ENCODE measurements around the gene ATP13A1. TPM values are rescaled to one million over a fixed set of nuclear protein-coding genes. Genes with fewer than 3 reads are reported as not detected.
A peak's percentile ranks its signal among the peaks of the same experiment; 100 is the strongest.

ATP13A1 gene
- total RNA-seq, 1 experiment from 2014 or later, result 41.1 TPM

GRCh38 chr19:19619849-19620210 is 43.6 kb downstream of the ATP13A1 start:
- Histone ChIP-seq H3K4me3 (no peak overlapping the region), H3K4me1 (replicated peaks; ENCODE audit: insufficient read depth) (peaks cover 34% of the 10 kb centered on the region), H3K9me2 (ENCODE audit: insufficient read depth) (no peaks in the 10 kb centered on the region), H3K27me3 (ENCODE audit: insufficient read depth, low read depth) (no peaks in the 10 kb centered on the region), H2AFZ (no peak overlapping the region), H3K27ac (no peak overlapping the region), H3K36me3 (ENCODE audit: low read depth) (no peaks in the 10 kb centered on the region), H3K9me3 (ENCODE audit: insufficient read depth, low read depth) (no peaks in the 10 kb centered on the region), H3F3A (ENCODE audit: insufficient read depth, low read depth) (peaks cover 34% of the 10 kb centered on the region), H3K79me2 (ENCODE audit: low read depth) (peaks cover 10% of the 10 kb centered on the region; the same call in 1 of the 2 replicates), H3K4me2 (no peak overlapping the region), H4K20me1 (ENCODE audit: insufficient read depth) (no peaks in the 10 kb centered on the region)
- TF ChIP-seq EZH2 (IDR thresholded peaks at IDR 0.05; ENCODE audit: low read depth) (no peak), CTCF (conservative IDR thresholded peaks at IDR 0.05) (no peak)
- intact Hi-C loops (cut with micrococcal nuclease; ENCODE audit: unreplicated experiment), result no loop called here
- BruUV-seq (replicated peaks), result no TSS peak
- ChIA-PET POLR2A (ENCODE audit: unreplicated experiment) (no interaction called here), CTCF (interaction anchor here (0.6 to 0.9 kb wide), 2 partner anchors 65 to 618 kb away, joined by 5 to 7 read pairs; no protein-coding TSS in a partner anchor)
- no peak for DNase-seq

GRCh38 chr19:19619181-19619848 is 44.2 kb downstream of the ATP13A1 start:
- ChIA-PET POLR2A (ENCODE audit: unreplicated experiment) (no interaction called here), CTCF (interaction anchor here (0.6 kb wide), 1 partner anchor 618 kb away, joined by 7 read pairs; no protein-coding TSS in a partner anchor)
- Histone ChIP-seq H3K4me2 (peak overlapping the region; percentile 85), H3K4me1 (replicated peaks; ENCODE audit: insufficient read depth) (peaks cover 39% of the 10 kb centered on the region), H3K9me3 (ENCODE audit: insufficient read depth, low read depth) (no peaks in the 10 kb centered on the region), H3K79me2 (ENCODE audit: low read depth) (peaks cover 15% of the 10 kb centered on the region), H3K27me3 (ENCODE audit: insufficient read depth, low read depth) (no peaks in the 10 kb centered on the region), H3F3A (ENCODE audit: insufficient read depth, low read depth) (peaks cover 39% of the 10 kb centered on the region), H3K36me3 (ENCODE audit: low read depth) (no peaks in the 10 kb centered on the region), H3K27ac (no peak overlapping the region), H3K4me3 (no peak overlapping the region), H3K9me2 (ENCODE audit: insufficient read depth) (no peaks in the 10 kb centered on the region), H4K20me1 (ENCODE audit: insufficient read depth) (no peaks in the 10 kb centered on the region), H2AFZ (no peak overlapping the region)
- no peak for TF ChIP-seq CTCF (conservative IDR thresholded peaks at IDR 0.05)
- no peak for TF ChIP-seq EZH2 (IDR thresholded peaks at IDR 0.05; ENCODE audit: low read depth)
- no TSS peak for BruUV-seq (replicated peaks)
- no peak for DNase-seq
- intact Hi-C loops (cut with micrococcal nuclease; ENCODE audit: unreplicated experiment), result no loop called here

- H4K20me1 ChIP-seq (ENCODE audit: insufficient read depth), result no peaks in the 10 kb centered on the region
- no peaks in the 10 kb centered on the region for H3K9me3 ChIP-seq (ENCODE audit: insufficient read depth, low read depth)
- TF ChIP-seq EZH2 (IDR thresholded peaks at IDR 0.05; ENCODE audit: low read depth) (no peak), CTCF (conservative IDR thresholded peaks at IDR 0.05) (no peak)
- H3K9me2 ChIP-seq (ENCODE audit: insufficient read depth), result no peaks in the 10 kb centered on the region
- no peaks in the 10 kb centered on the region for H3K36me3 ChIP-seq (ENCODE audit: low read depth)
- no TSS peak for BruUV-seq (replicated peaks)
- ChIA-PET CTCF (no interaction called here), POLR2A (ENCODE audit: unreplicated experiment) (no interaction called here)
- H3K27me3 ChIP-seq (ENCODE audit: insufficient read depth, low read depth), result no peaks in the 10 kb centered on the region
- intact Hi-C loops (cut with micrococcal nuclease; ENCODE audit: unreplicated experiment), result no loop called here
- peaks cover 21% of the 10 kb centered on the region for H3K79me2 ChIP-seq (ENCODE audit: low read depth)
- DNase-seq, result peak; percentile 87 to 95
- peaks cover 48% of the 10 kb centered on the region for H3F3A ChIP-seq (ENCODE audit: insufficient read depth, low read depth)
- no peak within 1 kb of the TSS for H3K27ac ChIP-seq
- peak within 1 kb of the TSS; percentile 90 for H2AFZ ChIP-seq
- H3K4me2 ChIP-seq, result peak within 1 kb of the TSS; percentile 85
- H3K4me1 ChIP-seq (replicated peaks; ENCODE audit: insufficient read depth), result peaks cover 48% of the 10 kb centered on the region
- peak within 1 kb of the TSS; percentile 70; the same call in 1 of the 2 replicates for H3K4me3 ChIP-seq
Measured at GRCh38 chr19:19618219-19619051, 45.0 kb downstream of the ATP13A1 start, which contains the start of gene PBX4. TSS of gene PBX4 (minus strand) at chr19:19618687. CDS start at chr19:19618629, 58 bp downstream.
